ENCODE results near the gene PTPRR.

- TF ChIP-seq CTCF (IDR thresholded peaks at IDR 0.05) (no peak), POLR2AphosphoS5 (IDR thresholded peaks at IDR 0.05; ENCODE audit: insufficient read depth in 1 of 2, low read depth in 1 of 2) (no peak), POLR2A (IDR thresholded peaks at IDR 0.05) (no peak)
Measured at GRCh38 chr12:70724444-70724843, 196.1 kb downstream of the PTPRR start.
